HG03103 (cell line): ENCODE measurements around the gene DNAJC19.
A peak's percentile ranks its signal among the peaks of the same experiment; 100 is the strongest.
"Not testable (repeated sequence)": the region's sequence is repeated elsewhere in the genome, so short reads cannot be mapped to it uniquely, and the experiment has no call there.

Experiments used
- ATAC-seq: cut with Tn5 transposase; IDR thresholded peaks from one replicate; pipeline ENCODE4 v1.9.1; 2021; ENCODE audit warnings: low read depth; ENCODE audit not compliant: unreplicated experiment

DNAJC19 gene

GRCh38 chr3:180989291-180990163, at the start of gene DNAJC19:
Gene DNAJC19, minus strand, starts transcription at chr3:180989736. Its CDS starts 134 bp downstream, at chr3:180989602.
- peak; percentile 93 for ATAC-seq

- no peak for ATAC-seq
These were observed 41.4 kb upstream of the DNAJC19 start for GRCh38 chr3:181030948-181031347.

- no peak for ATAC-seq
These were observed 35.7 kb upstream of the DNAJC19 start for GRCh38 chr3:181025204-181025603.

GRCh38 chr3:181017690-181018089, 28.2 kb upstream of the DNAJC19 start:
- no peak for ATAC-seq

- no peak for ATAC-seq
These were observed 19.7 kb upstream of the DNAJC19 start for GRCh38 chr3:181009225-181009624.

- ATAC-seq, result no peak
These were observed 19.3 kb upstream of the DNAJC19 start for GRCh38 chr3:181008796-181009195.

- no peak for ATAC-seq
These were observed 17.7 kb upstream of the DNAJC19 start for GRCh38 chr3:181007262-181007661.

- ATAC-seq, result no peak
These were observed 17.0 kb upstream of the DNAJC19 start for GRCh38 chr3:181006541-181006940.

GRCh38 chr3:181003469-181003868, 13.9 kb upstream of the DNAJC19 start:
- not testable (repeated sequence) for ATAC-seq

- ATAC-seq, result not testable (repeated sequence)
These were observed 12.8 kb upstream of the DNAJC19 start for GRCh38 chr3:181002331-181002730.

DNA sequence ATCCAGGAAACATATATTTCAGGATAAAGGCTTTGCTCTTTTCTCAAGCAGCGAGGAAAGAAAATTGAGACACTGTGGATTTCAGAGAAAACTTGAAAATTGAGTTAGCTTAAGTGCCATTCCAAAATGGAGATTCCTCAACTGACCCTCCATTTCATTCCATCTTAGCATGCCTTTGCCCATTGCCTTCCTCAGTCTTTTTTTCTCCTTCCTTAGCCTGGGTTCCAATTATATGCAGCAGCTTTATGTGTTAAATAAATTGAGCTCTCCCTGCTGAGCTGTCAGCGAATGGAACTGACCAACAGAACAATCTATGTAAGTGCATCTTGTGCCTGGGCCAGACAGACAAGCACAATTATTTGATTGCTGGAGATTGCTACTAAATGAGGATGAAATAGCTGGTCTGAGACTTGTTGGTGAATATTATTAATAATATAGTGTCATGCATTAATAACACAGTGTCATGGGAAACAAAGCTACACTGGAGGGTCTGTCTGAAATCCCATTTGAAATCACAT, 6.9 kb upstream of the DNAJC19 start:
- no peak for ATAC-seq

DNA sequence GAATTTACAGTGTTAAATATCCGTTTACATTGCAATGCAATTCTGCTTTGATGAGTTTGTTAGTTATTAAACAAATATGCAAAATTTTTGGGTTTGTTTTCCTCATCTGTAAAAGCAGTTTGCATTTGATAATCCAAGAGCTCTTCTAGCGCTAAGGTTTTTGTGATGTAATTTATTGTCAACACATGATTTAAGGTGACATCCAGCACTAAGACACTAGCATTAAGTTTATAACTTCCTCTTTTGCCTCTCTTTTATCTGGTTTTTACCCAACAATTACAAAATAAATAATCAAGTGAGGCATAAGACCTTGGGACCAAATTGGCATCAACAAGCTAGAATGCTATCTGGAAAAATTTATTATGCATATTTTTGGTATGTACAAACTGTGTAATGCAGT, 969 bp upstream of the DNAJC19 start:
- no peak for ATAC-seq

- ATAC-seq, result no peak
These were observed 2.2 kb downstream of the DNAJC19 start for GRCh38 chr3:180987344-180987743.

GRCh38 chr3:180986366-180986765, 3.2 kb downstream of the DNAJC19 start:
- not testable (repeated sequence) for ATAC-seq

DNA sequence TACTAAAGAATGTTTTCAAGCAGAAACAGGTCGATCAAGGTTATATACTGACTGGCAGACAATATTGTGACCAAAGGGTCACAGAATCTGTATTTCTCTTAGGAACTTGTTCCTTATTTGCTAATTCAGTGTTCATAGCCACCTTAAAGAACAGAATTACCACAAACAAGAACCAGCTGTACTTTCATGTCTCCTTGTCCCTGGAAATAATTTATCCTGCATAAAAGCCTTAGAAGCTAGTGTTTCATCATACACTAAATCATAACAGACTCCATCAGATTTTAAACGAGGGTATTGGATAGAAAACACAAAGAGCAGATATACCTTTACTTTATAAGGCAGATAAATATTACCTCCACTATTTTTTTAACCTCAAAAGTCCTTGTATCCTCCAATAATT, 6.4 kb downstream of the DNAJC19 start:
- no peak for ATAC-seq

- ATAC-seq, result no peak
These were observed 7.6 kb downstream of the DNAJC19 start for GRCh38 chr3:180981912-180982311.

GRCh38 chr3:180980611-180981010, 8.9 kb downstream of the DNAJC19 start:
- ATAC-seq, result no peak

DNA sequence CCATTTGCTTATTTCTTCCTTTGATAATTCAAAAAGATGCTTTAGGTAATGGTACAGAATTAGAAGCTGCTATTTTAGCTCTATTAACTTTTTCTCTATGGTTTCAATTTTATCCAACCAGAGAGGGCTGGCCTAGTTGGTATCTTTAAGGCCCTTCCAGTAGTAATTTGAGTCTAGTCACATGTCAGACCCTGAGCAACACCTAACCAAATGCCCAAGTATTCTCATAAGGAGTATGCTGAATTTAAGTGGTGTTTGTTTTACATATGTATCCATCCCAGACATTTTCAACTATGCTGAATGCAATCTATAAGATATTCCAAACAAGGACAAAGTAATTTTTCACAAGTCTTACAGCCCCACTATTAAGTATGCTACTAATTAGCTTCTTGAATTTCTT, 9.6 kb downstream of the DNAJC19 start:
- ATAC-seq, result no peak

- no peak for ATAC-seq
These were observed 12.0 kb downstream of the DNAJC19 start for GRCh38 chr3:180977498-180977897.

DNA sequence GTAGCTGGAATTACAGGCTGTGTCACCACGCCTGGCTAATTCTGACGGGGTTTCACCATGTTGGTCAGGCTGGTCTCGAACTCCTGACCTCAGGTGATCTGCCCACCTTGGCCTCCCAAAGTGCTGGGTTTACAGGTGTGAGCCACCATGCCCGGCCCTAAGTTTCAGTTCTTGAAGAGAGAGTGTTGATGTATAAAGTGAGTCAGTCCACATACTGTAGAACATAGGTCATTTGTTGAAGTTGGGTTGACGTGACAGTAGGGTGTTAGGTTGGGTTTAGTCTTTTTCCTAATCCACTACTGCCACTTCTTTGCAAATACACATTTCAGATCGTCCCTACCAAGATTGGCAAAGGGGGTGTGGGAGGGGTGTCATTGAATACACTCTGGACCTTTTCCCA, 15.2 kb downstream of the DNAJC19 start:
- no peak for ATAC-seq

DNA sequence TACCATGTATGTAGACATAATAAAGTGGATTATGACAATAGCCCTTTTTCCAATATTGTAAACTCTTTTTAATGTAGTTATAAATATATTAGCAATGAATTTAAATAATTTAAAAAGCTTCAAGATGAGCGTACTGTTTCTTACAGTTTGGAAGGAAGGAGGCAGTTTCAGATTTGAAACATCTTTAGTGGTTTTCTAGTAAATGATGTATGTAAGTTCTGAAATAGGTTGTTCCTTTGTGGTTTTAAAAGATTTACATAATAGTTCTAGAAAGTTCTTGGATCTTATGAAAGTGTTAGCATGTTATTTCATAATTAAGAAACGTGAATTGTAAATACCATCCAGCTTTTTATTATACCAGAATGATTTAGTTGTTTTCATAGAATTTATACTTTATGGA, 16.0 kb downstream of the DNAJC19 start:
- ATAC-seq, result no peak

DNA sequence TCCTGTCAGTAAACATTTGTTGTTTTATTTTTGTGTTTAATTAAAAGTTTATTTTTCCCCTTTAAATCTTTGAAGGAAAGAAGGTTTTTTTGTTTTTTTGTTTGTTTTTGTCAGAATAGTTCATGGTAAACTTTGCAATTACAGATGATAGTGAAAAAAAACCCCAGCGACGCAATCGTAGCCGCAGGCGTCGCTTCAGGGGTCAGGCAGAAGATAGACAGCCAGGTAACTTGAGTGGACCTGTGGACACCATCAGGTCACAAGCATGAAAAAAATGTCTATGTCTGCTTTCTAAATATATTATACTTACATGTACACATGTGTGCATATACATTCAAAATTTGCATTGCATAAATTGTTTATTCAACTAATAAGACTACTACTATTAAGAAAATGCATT, 18.6 kb downstream of the DNAJC19 start:
- no peak for ATAC-seq
